NOMO-1 (cell line): ENCODE data around the gene UNC13B.
"Not testable (repeated sequence)": the region's sequence is repeated elsewhere in the genome, so short reads cannot be mapped to it uniquely, and the experiment has no call there.

Experiments used
- DNase-seq, 2 experiments: peaks; one replicate each; lab custom pipeline; 2025; ENCODE audit not compliant: unreplicated experiment in 2 of 2; lab: John Stamatoyannopoulos, UW

UNC13B gene

GRCh38 chr9:35211854-35212253 lies 50.0 kb downstream of the UNC13B start:
- no peak for DNase-seq

- DNase-seq = no peak
Observed at GRCh38 chr9:35220659-35221338, 59.0 kb downstream of the UNC13B start.

GRCh38 chr9:35225677-35226076 lies 63.9 kb downstream of the UNC13B start:
- no peak for DNase-seq

GRCh38 chr9:35226651-35227050 lies 64.8 kb downstream of the UNC13B start:
- DNase-seq = no peak

- DNase-seq = no peak
Observed at GRCh38 chr9:35227284-35227683, 65.5 kb downstream of the UNC13B start.

GRCh38 chr9:35229066-35229778 lies 67.4 kb downstream of the UNC13B start:
- no peak for DNase-seq

- DNase-seq = no peak
Observed at GRCh38 chr9:35229779-35230143, 68.0 kb downstream of the UNC13B start.

GRCh38 chr9:35232867-35233544 lies 71.2 kb downstream of the UNC13B start:
- DNase-seq = no peak

GRCh38 chr9:35236692-35237091 lies 74.9 kb downstream of the UNC13B start:
- DNase-seq = no peak

- DNase-seq = no peak
Observed at GRCh38 chr9:35237311-35237710, 75.5 kb downstream of the UNC13B start.

GRCh38 chr9:35245945-35246344 lies 84.1 kb downstream of the UNC13B start:
- DNase-seq = not testable (repeated sequence)

- no peak for DNase-seq
Observed at GRCh38 chr9:35253075-35253474, 91.3 kb downstream of the UNC13B start.

GRCh38 chr9:35254237-35254636 lies 92.4 kb downstream of the UNC13B start:
- DNase-seq = no peak

- no peak for DNase-seq
Observed at GRCh38 chr9:35254984-35255857, 93.4 kb downstream of the UNC13B start.

GRCh38 chr9:35257986-35258659 lies 96.3 kb downstream of the UNC13B start:
- DNase-seq = peak; percentile 56 to 80

- peak in 1 of 2 experiments; percentile 50 for DNase-seq
Observed at GRCh38 chr9:35258660-35259474, 97.1 kb downstream of the UNC13B start.

- DNase-seq = peak in 1 of 2 experiments; percentile 29
Observed at GRCh38 chr9:35260186-35260585, 98.4 kb downstream of the UNC13B start.

- DNase-seq = no peak
Observed at GRCh38 chr9:35262064-35262463, 100.3 kb downstream of the UNC13B start.

- DNase-seq = no peak
Observed at GRCh38 chr9:35267710-35268109, 105.9 kb downstream of the UNC13B start.
